Activated T-cell treated with anti-CD3 and anti-CD28 coated beads for 4 hours (primary cell): ENCODE data around the gene LIMS1.
"Not testable (repeated sequence)": the region's sequence is repeated elsewhere in the genome, so short reads cannot be mapped to it uniquely, and the experiment has no call there.

Experiments
- DNase-seq: peaks from one replicate; pipeline ENCODE4 v3.0.0-alpha.2; 2020

The LIMS1 gene

GRCh38 chr2:108670282-108670681 is 136.0 kb downstream of the LIMS1 start:
- not testable (repeated sequence) for DNase-seq

GRCh38 chr2:108672200-108672805 is 138.0 kb downstream of the LIMS1 start:
- not testable (repeated sequence) for DNase-seq

GRCh38 chr2:108676522-108676921 is 142.3 kb downstream of the LIMS1 start:
- not testable (repeated sequence) for DNase-seq

GRCh38 chr2:108677239-108677744 is 143.0 kb downstream of the LIMS1 start:
- not testable (repeated sequence) for DNase-seq

- not testable (repeated sequence) for DNase-seq
Measured at GRCh38 chr2:108678198-108678651, 144.0 kb downstream of the LIMS1 start.

GRCh38 chr2:108680805-108681204 is 146.5 kb downstream of the LIMS1 start:
- DNase-seq = not testable (repeated sequence)

- not testable (repeated sequence) for DNase-seq
Measured at GRCh38 chr2:108688818-108689756, 154.8 kb downstream of the LIMS1 start.

GRCh38 chr2:108690001-108690400 is 155.7 kb downstream of the LIMS1 start:
- DNase-seq = not testable (repeated sequence)

- no peak for DNase-seq
Measured at GRCh38 chr2:108691447-108691846, 157.2 kb downstream of the LIMS1 start.

- DNase-seq = no peak
Measured at GRCh38 chr2:108701208-108701607, 166.9 kb downstream of the LIMS1 start.

- no peak for DNase-seq
Measured at GRCh38 chr2:108701806-108702205, 167.5 kb downstream of the LIMS1 start.

- no peak for DNase-seq
Measured at GRCh38 chr2:108704871-108705270, 170.6 kb downstream of the LIMS1 start.

- no peak for DNase-seq
Measured at GRCh38 chr2:108707300-108707699, 173.0 kb downstream of the LIMS1 start.

- DNase-seq = not testable (repeated sequence)
Measured at GRCh38 chr2:108716971-108717370, 182.7 kb downstream of the LIMS1 start.

- peak; percentile 88 for DNase-seq
Measured at GRCh38 chr2:108719149-108720044, 185.1 kb downstream of the LIMS1 start, which contains the start of gene RANBP2. TSS of gene RANBP2 (plus strand) at chr2:108719482. CDS start at chr2:108719607, 125 bp downstream.

- not testable (repeated sequence) for DNase-seq
Measured at GRCh38 chr2:108726048-108726447, 191.8 kb downstream of the LIMS1 start.

GRCh38 chr2:108734656-108735055 is 200.4 kb downstream of the LIMS1 start:
- DNase-seq = not testable (repeated sequence)
